ENCODE measurements around the gene S100A4.

Gene S100A4

DNA sequence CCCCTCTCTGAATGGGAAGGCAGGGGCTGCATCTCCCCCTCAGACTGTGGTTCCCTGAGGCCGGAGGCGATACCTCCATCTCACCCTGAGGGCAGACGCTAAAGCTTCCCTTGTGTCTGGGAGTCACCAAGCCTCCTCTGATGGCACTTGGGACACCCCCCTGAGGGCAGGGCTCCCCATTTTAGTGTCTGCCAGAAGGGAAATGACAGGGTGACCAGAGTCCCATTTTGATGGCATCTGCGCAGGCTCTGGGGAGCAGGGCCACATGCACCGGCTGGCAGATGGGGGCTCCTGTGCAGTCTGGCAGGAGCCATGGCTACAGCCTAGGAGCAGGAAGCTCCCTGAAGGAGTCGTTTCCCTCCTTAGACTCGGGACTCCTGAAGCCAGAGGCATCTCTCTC, 18.4 kb upstream of the S100A4 start:
- TF ChIP-seq POLR2AphosphoS5 (IDR thresholded peaks at IDR 0.05; ENCODE audit: low read depth, low read length) (no peak), REST (IDR thresholded peaks at IDR 0.05; ENCODE audit: insufficient read depth in 1 of 2, low read depth in 2 of 2, low read length in 2 of 2) (no peak), SIN3A (IDR thresholded peaks at IDR 0.05; ENCODE audit: borderline replicate concordance, insufficient read depth, low read length) (no peak), FOXP2 (optimal IDR thresholded peaks at IDR 0.05; ENCODE audit: borderline replicate concordance, extremely low read depth, extremely low read length, insufficient read depth) (no peak), TAF1 (IDR thresholded peaks at IDR 0.05; ENCODE audit: borderline replicate concordance, insufficient read depth, low read length) (no peak)

DNA sequence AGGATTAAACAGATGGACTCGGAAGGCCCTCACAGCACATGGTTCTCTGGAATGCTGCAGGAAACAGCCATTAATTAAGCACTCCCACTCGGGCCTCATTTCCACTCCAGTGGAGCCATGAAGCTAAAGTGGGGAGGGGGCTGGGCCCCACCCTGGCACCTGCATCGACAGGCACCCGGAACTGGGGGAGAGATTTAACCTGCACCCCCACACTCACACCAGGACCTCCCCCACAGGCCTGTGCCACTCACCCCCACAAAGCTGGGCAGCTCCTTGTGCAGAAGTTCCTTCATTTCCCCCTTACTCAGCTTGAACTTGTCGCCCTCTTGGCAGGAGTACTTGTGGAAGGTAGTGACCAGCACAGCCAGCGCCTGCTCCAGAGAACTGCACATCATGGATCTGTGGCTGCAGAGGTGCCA, 17.9 kb upstream of the S100A4 start:
- no peak for TF ChIP-seq REST (IDR thresholded peaks at IDR 0.05; ENCODE audit: insufficient read depth in 1 of 2, low read depth in 2 of 2, low read length in 2 of 2)
- no peak for TF ChIP-seq TAF1 (IDR thresholded peaks at IDR 0.05; ENCODE audit: borderline replicate concordance, insufficient read depth, low read length)
- no peak for TF ChIP-seq POLR2AphosphoS5 (IDR thresholded peaks at IDR 0.05; ENCODE audit: low read depth, low read length)
- no peak for TF ChIP-seq SIN3A (IDR thresholded peaks at IDR 0.05; ENCODE audit: borderline replicate concordance, insufficient read depth, low read length)
- TF ChIP-seq FOXP2 (optimal IDR thresholded peaks at IDR 0.05; ENCODE audit: borderline replicate concordance, extremely low read depth, extremely low read length, insufficient read depth), result no peak

DNA sequence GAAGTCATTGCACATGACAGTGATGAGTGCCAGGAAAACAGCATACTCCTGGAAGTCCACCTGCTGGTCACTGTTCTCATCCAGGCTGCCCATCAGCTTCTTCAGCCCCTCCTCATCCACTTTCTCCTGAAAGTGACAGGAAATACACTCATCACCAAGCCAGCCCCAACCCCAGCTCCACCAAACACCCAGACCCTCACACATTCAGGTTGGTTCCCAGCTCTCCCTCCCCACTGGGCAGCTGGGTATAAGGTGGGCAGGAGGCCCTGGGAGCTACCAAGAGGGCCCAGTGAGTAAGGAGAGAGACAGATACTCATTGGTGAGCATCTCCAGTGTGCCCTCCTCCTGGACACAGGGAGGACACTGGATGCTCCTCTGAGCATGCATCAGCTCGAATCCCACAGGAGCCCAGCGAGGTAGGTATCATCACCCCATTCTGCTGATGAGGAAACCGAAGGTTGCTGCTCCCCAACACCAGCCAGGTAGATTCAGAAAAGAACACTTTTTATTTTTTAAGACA, 15.9 kb upstream of the S100A4 start:
- TF ChIP-seq POLR2AphosphoS5 (IDR thresholded peaks at IDR 0.05; ENCODE audit: low read depth, low read length), result no peak
- no peak for TF ChIP-seq FOXP2 (optimal IDR thresholded peaks at IDR 0.05; ENCODE audit: borderline replicate concordance, extremely low read depth, extremely low read length, insufficient read depth)
- no peak for TF ChIP-seq REST (IDR thresholded peaks at IDR 0.05; ENCODE audit: insufficient read depth in 1 of 2, low read depth in 2 of 2, low read length in 2 of 2)
- TF ChIP-seq SIN3A (IDR thresholded peaks at IDR 0.05; ENCODE audit: borderline replicate concordance, insufficient read depth, low read length), result no peak
- no peak for TF ChIP-seq TAF1 (IDR thresholded peaks at IDR 0.05; ENCODE audit: borderline replicate concordance, insufficient read depth, low read length)

GRCh38 chr1:153560771-153561465, 15.3 kb upstream of the S100A4 start:
- TF ChIP-seq TAF1 (IDR thresholded peaks at IDR 0.05; ENCODE audit: borderline replicate concordance, insufficient read depth, low read length), result no peak
- TF ChIP-seq FOXP2 (optimal IDR thresholded peaks at IDR 0.05; ENCODE audit: borderline replicate concordance, extremely low read depth, extremely low read length, insufficient read depth), result no peak
- no peak for TF ChIP-seq POLR2AphosphoS5 (IDR thresholded peaks at IDR 0.05; ENCODE audit: low read depth, low read length)
- TF ChIP-seq REST (IDR thresholded peaks at IDR 0.05; ENCODE audit: insufficient read depth in 1 of 2, low read depth in 2 of 2, low read length in 2 of 2), result no peak
- TF ChIP-seq SIN3A (IDR thresholded peaks at IDR 0.05; ENCODE audit: borderline replicate concordance, insufficient read depth, low read length), result no peak
